ENCODE results near the gene EME2.

DNA sequence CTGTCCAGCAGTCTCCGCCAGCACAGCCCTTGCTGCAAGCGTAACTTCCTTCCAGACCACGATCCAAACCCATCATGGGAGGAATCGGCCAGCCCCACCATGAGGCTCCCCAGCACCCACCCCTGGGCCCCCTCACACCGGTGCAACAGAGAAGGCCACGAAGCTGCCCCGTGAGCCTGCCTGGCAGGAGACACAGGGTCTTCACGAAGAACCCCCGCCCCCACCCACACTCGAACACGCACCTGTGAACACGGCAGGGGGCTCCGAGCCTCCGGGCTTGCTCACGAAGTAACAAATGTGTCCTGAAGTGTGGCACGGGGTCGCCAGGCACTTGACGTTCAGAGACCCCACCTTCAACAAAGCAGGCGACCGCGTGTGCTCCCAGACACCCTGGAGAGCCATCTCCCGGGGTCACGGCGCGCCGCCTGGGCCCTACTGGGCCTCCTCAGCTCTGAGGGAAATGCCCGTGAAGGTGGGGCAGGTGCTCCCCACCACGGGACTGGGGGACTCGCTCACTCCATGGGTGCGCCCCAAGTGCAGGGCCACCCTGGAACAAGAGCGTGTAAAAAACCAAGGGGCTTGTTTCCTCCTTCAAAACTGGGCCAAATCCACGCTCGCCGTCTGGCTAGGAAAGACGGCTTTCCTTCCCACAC is 46.4 kb downstream of the EME2 start:
- TF ChIP-seq, protein P1, sequence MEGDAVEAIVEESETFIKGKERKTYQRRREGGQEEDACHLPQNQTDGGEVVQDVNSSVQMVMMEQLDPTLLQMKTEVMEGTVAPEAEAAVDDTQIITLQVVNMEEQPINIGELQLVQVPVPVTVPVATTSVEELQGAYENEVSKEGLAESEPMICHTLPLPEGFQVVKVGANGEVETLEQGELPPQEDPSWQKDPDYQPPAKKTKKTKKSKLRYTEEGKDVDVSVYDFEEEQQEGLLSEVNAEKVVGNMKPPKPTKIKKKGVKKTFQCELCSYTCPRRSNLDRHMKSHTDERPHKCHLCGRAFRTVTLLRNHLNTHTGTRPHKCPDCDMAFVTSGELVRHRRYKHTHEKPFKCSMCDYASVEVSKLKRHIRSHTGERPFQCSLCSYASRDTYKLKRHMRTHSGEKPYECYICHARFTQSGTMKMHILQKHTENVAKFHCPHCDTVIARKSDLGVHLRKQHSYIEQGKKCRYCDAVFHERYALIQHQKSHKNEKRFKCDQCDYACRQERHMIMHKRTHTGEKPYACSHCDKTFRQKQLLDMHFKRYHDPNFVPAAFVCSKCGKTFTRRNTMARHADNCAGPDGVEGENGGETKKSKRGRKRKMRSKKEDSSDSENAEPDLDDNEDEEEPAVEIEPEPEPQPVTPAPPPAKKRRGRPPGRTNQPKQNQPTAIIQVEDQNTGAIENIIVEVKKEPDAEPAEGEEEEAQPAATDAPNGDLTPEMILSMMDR (IDR thresholded peaks at IDR 0.05): no peak
- TF ChIP-seq POLR2A (IDR thresholded peaks at IDR 0.05): no peak

Measured in heart left ventricle (tissue), 13 donors.